Coronary artery (tissue), 2 donors: ENCODE measurements around the gene LUC7L3.

Experiments used
- DNase-seq: peaks from one replicate; pipeline ENCODE4 v3.0.0-alpha.2; 2017; ENCODE audit warnings: low spot score
- H3K27ac ChIP-seq, 2 donors: fragments of 200-600 bp; sonication (generic); one replicate each; pipeline ENCODE4 v1.5.1; 2016 to 2019
- H3K4me3 ChIP-seq: fragments of 200-600 bp; sonication (generic); 2 replicates; pipeline ENCODE4 v1.5.1; 2016; ENCODE audit warnings: mild to moderate bottlenecking, moderate library complexity
- CTCF ChIP-seq: fragments of 200-600 bp; sonication (generic); IDR thresholded peaks from one replicate; pipeline ENCODE4 v1.5.1; 2019; ENCODE audit warnings: antibody characterized with exemption

LUC7L3 gene

GRCh38 chr17:50770346-50770745, 50.9 kb downstream of the LUC7L3 start:
- TF ChIP-seq CTCF = no peak
- no peak overlapping the region for H3K4me3 ChIP-seq
- no peak overlapping the region for H3K27ac ChIP-seq
- no peak for DNase-seq

GRCh38 chr17:50771991-50772785, 52.8 kb downstream of the LUC7L3 start:
- TF ChIP-seq CTCF = no peak
- DNase-seq = peak; percentile 11
- Histone ChIP-seq H3K4me3 (no peak overlapping the region), H3K27ac (no peak overlapping the region)

GRCh38 chr17:50774225-50774803, 54.9 kb downstream of the LUC7L3 start:
- H3K27ac ChIP-seq = no peak overlapping the region
- no peak for TF ChIP-seq CTCF
- peak; percentile 21 for DNase-seq
- no peak overlapping the region for H3K4me3 ChIP-seq

GRCh38 chr17:50775926-50776325, 56.5 kb downstream of the LUC7L3 start:
- no peak for TF ChIP-seq CTCF
- Histone ChIP-seq H3K27ac (no peak overlapping the region), H3K4me3 (no peak overlapping the region)
- no peak for DNase-seq

GRCh38 chr17:50778471-50778870, 59.1 kb downstream of the LUC7L3 start:
- no peak for TF ChIP-seq CTCF
- no peak overlapping the region for H3K27ac ChIP-seq
- H3K4me3 ChIP-seq = no peak overlapping the region
- DNase-seq = no peak

GRCh38 chr17:50778988-50779387, 59.6 kb downstream of the LUC7L3 start:
- TF ChIP-seq CTCF = no peak
- Histone ChIP-seq H3K27ac (no peak overlapping the region), H3K4me3 (no peak overlapping the region)
- DNase-seq = no peak
